HG03103 (cell line): ENCODE data around the gene ROS1.
A peak's percentile ranks its signal among the peaks of the same experiment; 100 is the strongest.
"Not testable (repeated sequence)": the region's sequence is repeated elsewhere in the genome, so short reads cannot be mapped to it uniquely, and the experiment has no call there.

Experiments used
- ATAC-seq: cut with Tn5 transposase; IDR thresholded peaks from one replicate; pipeline ENCODE4 v1.9.1; 2021; ENCODE audit warnings: low read depth; ENCODE audit not compliant: unreplicated experiment

Gene ROS1

GRCh38 chr6:117387454-117387974 is 38.2 kb downstream of the ROS1 start:
- ATAC-seq: no peak

DNA sequence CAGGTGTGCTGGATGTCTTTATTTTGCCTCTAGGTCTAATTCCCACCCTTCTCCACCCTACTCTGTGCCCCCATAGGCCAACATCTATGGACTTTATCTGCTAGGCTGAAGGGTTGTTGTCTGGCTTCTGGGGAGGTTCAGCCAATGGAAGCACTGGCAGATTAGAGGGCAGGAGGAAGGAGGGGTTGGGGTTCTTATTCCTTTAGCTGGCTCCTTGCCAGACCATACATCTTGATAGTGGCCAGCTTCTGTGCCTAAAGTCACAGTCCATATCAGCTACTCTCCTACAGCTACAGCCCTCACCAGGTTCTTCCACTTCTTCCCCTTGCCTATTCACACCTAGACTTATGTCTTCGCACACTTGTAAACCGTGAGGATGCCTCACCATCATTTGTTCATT is 41.1 kb downstream of the ROS1 start:
- no peak for ATAC-seq

GRCh38 chr6:117381749-117382148 is 44.0 kb downstream of the ROS1 start:
- no peak for ATAC-seq

DNA sequence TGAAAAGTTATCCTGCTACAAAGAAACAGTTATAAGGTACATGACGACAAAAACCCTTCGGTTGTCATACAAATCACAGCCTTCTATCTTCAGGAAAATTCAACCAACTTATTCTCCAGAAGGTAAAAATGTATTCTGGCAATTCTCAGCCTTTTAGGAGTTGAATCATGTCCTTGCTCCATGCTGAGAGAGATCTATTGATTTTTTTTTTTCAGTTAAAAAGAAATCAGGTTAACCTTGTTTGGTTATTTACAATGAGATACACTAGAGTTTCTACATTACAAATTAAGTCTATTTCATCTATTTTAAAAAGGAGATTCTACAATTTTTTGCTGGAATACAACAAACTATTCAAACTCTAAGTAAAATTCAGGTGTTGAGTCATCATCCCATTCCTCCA is 45.4 kb downstream of the ROS1 start:
- no peak for ATAC-seq

GRCh38 chr6:117375446-117375845 is 50.3 kb downstream of the ROS1 start:
- no peak for ATAC-seq

- no peak for ATAC-seq
Observed at GRCh38 chr6:117373211-117373813, 52.4 kb downstream of the ROS1 start.

- not testable (repeated sequence) for ATAC-seq
Observed at GRCh38 chr6:117372289-117372688, 53.5 kb downstream of the ROS1 start.

DNA sequence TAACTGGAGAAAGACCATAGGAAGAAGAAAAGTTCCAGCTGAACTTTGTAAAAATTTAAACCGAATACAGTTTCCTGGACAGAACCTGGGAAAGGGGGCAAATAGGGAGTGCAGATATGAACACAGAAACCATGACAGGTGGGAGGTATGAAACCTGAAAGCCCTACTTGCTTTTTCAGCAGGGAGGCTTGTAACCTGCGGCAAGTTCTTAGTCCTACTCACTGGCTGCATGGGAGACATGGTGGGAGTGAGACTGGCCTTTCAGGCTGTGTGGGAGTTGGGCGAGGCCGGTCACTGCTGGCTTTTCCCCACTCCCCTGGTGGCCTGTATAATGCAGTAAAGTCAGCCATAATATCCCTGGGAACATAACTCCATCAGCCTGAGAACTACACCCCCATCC is 54.2 kb downstream of the ROS1 start:
- no peak for ATAC-seq

GRCh38 chr6:117359581-117359980 is 66.2 kb downstream of the ROS1 start:
- no peak for ATAC-seq

- no peak for ATAC-seq
Observed at GRCh38 chr6:117354671-117355070, 71.1 kb downstream of the ROS1 start.

DNA sequence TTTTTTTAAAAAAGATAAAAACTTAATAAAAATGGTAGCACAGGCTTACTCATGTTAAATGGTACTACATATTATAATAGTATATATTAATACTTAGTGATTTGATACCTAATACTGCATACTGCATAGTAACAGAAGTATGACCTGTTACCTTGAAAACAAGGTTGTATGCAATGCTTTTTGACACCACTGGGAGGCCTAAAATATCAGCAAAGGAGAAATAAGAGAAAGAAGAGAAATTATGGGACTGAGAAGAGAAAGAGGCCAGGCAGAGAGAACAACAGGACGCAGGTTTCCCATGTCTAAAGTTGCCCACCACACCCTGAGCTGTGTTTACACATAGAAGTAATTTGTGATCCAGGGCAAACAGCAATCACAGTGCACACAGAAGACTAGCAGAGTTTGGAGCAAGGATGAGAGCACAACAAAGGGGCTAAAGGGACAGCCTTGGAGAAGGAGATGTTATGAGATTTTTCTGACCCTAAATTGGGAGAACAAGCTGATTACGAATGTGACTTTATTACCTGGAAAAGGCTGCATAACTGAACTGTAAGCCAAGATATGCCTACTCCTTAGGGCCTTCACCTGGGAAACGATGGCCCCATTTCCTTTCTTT is 73.2 kb downstream of the ROS1 start:
- peak; percentile 71 for ATAC-seq

DNA sequence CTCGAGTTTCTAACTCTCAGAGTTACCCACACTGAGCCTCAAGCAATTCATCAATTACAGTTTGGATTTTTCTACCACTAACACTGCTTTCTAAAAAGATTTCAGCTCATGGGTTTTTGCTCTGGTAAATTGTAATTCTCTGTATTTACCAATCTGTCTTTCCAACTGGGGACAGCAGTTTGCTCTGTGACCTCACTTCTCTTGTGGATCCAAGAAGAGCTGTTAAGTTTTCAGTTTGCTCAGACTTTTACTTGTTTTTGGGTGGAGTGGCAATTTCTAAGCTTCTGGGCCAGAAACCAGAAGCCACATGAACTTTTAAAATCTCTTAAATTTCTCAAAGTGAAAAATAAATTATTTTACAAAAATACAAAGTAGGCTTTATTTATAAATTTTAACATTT is 74.2 kb downstream of the ROS1 start:
- no peak for ATAC-seq

DNA sequence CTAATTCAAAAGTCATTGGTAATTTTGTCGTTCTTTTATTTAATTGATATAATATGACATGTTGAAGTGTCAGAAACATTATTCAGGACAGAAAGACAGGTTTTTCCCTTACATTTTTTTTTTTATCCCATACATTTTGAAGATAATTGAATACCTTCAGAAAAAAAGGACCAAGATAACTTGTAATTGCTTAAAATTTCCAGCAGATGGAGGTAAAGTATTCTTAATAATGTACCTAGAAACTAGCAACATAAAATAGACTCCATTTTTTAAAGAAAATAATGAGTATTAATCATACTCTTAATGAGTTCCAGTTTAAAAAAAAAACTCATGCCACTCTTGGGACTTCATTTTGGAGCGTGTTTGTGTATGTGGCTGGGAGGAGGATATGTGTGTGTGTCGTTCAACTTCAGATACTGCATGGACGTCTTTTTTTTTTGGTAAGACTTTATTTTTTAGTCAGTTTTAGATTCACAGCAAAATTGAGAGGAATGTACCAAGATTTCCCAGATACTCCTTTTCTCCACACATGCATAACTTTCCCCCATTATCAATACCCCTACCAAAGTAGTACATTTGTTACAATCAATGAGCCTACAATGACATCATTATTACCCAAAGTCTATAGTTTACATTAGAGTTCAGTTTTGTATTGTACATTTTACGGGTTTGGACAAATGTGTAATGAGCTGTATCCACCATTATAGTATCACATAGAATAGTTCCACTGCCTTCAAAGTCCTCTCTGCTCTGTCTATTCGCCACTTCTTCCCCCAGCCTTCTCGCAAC is 79.4 kb downstream of the ROS1 start:
- ATAC-seq: no peak

GRCh38 chr6:117345292-117345610 is 80.5 kb downstream of the ROS1 start:
- no peak for ATAC-seq

DNA sequence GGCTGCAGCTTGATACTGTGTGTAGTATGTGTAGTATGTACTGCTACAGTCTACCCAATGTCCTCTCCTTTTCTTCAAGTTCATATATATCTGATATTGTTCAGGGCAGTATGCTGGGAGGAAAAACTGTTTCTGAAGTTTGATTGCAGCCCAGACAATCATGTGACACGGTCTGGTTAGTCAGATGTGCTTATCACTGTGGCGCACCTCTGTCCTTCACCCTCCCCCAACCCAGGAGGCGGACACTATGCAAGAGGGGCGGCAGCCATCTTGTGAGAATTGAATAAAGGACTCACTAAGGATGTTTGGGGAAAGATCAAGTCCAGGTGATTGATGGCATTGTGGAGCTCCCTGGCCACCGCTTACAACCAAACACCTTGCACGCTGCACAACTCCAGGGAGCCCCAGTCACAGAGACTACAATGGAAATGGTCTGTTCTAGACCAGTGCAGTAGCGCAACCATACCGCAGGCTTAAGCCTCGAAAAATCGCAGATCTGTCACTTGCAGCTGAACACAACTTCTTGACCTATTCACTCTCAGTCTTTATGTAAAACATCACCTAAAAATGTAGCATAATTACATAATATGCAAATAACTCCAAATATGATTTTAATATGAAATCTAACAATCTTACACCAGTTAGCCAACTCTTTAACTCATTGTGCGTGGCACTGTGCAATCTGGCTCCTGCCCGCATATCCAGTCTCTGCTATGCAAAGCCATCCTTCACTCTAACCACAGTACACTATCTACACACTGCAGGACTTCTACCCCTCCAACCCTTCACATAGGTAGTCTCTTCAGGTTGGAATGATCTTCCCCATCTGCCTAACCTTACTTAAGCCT is 81.1 kb downstream of the ROS1 start:
- no peak for ATAC-seq

GRCh38 chr6:117338567-117338966 is 87.2 kb downstream of the ROS1 start:
- ATAC-seq: no peak

- ATAC-seq: no peak
Observed at GRCh38 chr6:117329926-117330325, 95.8 kb downstream of the ROS1 start.

DNA sequence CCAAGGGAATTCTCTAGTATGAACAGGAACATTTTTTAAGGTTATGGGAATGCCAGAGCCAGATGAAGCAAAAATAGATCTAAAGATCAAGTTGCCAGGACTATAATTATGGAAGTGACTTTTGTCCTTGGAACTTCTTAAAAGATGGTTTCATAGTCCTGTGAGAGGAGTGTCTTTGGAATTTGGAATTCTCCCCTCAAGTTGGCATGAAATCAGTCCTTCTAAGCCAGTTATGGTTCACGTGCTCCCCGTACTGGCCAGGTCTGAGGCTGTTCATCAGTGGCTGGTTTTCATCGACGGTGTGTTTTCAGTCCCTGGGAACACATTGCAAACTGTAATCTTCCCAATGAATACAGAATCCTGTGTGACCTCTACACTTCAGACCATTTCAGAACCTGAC is 97.2 kb downstream of the ROS1 start:
- ATAC-seq: no peak

GRCh38 chr6:117328005-117328389 is 97.7 kb downstream of the ROS1 start:
- no peak for ATAC-seq

DNA sequence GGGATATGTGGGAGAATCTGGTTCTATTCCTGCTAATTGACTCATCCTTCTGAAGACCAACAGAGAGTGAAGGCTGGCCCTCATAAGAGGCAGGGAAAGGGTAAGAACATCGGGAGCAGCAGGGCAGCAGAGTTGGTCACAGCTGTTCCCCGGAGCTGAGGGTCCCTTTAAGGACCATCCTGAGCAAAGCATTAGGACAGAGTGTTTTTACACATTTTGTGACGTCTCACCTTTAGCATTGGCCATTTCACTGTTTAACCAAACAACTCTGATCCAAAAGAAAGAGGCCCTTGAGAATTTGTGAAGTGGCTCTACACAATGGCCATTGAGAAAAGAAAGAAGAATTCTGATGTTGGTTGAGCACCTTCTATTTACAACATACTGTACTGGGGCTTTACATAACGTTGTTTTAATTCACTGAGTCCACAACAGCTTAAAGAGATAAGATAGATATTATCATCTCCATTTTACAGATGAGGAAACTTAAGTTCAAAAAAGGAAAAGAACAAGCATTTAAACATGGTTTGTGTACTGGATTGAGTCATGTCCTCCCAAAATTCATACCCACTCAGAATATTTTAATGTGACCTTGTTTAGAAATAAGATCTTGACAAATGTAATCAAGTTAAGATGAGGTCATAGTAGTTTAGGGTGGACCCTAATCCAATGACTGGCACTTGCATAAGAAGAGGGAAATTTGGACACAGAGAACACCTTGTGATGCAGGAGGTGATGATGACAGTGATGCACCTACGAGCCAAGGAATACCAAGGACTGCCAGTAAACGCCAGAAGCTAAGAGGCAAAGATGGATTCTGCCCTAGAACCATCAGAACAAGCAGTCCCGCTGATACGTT is 98.4 kb downstream of the ROS1 start:
- ATAC-seq: no peak
